Measurements from ENCODE around the gene SPAG6.

- no peak for TF ChIP-seq CTCF (IDR thresholded peaks at IDR 0.05; ENCODE audit: low read depth, low read length)
- no peak for TF ChIP-seq POLR2A (IDR thresholded peaks at IDR 0.05; ENCODE audit: extremely low read depth, insufficient read length)
- TF ChIP-seq MYC (IDR thresholded peaks at IDR 0.05; ENCODE audit: low read depth, low read length): no peak
These were observed 92.6 kb downstream of the SPAG6 start for GRCh38 chr10:22437620-22438588.
